CD4-positive, alpha-beta T cell treated with Interleukin-4 for 4 hours (primary cell): ENCODE results near the gene MAPT.

Source experiments
- DNase-seq: peaks from one replicate; pipeline ENCODE4 v3.0.0-alpha.2; 2020

Gene MAPT

GRCh38 chr17:45863857-45864654 lies 30.3 kb upstream of the MAPT start:
- no peak for DNase-seq

GRCh38 chr17:45867171-45867570 lies 27.2 kb upstream of the MAPT start:
- no peak for DNase-seq

GRCh38 chr17:45867702-45868101 lies 26.7 kb upstream of the MAPT start:
- DNase-seq: no peak

GRCh38 chr17:45868276-45868675 lies 26.1 kb upstream of the MAPT start:
- DNase-seq: no peak

- DNase-seq: no peak
These were observed 24.5 kb upstream of the MAPT start for GRCh38 chr17:45869676-45870341.

GRCh38 chr17:45870342-45870974 lies 23.9 kb upstream of the MAPT start:
- no peak for DNase-seq

GRCh38 chr17:45871718-45872117 lies 22.6 kb upstream of the MAPT start:
- no peak for DNase-seq

- DNase-seq: peak; percentile 39
These were observed 20.6 kb upstream of the MAPT start for GRCh38 chr17:45873728-45874127.

GRCh38 chr17:45874151-45874550 lies 20.2 kb upstream of the MAPT start:
- DNase-seq: peak; percentile 35

- DNase-seq: no peak
These were observed 17.8 kb upstream of the MAPT start for GRCh38 chr17:45876539-45876938.

GRCh38 chr17:45877467-45877866 lies 16.9 kb upstream of the MAPT start:
- no peak for DNase-seq

GRCh38 chr17:45883063-45883462 lies 11.3 kb upstream of the MAPT start:
- DNase-seq: no peak

- DNase-seq: no peak
These were observed 7.5 kb upstream of the MAPT start for GRCh38 chr17:45886852-45887251.

- DNase-seq: no peak
These were observed 6.0 kb upstream of the MAPT start for GRCh38 chr17:45888392-45888791.

GRCh38 chr17:45889579-45889978 lies 4.8 kb upstream of the MAPT start:
- DNase-seq: no peak

- no peak for DNase-seq
These were observed 681 bp upstream of the MAPT start for GRCh38 chr17:45893725-45894021.

GRCh38 chr17:45895304-45895968 lies 1.1 kb downstream of the MAPT start:
- DNase-seq: peak; percentile 6

- DNase-seq: no peak
These were observed 1.8 kb downstream of the MAPT start for GRCh38 chr17:45895969-45896785.

GRCh38 chr17:45896803-45897693 lies 2.7 kb downstream of the MAPT start:
- no peak for DNase-seq

GRCh38 chr17:45900136-45900535 lies 5.8 kb downstream of the MAPT start:
- no peak for DNase-seq

- no peak for DNase-seq
These were observed 6.5 kb downstream of the MAPT start for GRCh38 chr17:45900723-45901415.
